K562 (cell line): ENCODE results near the gene CBFA2T3. TPM values are rescaled to one million over a fixed set of nuclear protein-coding genes. Genes with fewer than 3 reads are reported as not detected.

Experiments
- BCLAF1 ChIP-seq, 2 experiments: fragments of 450-650 bp in 1 of 2; IDR thresholded peaks; 2 replicates each; pipeline ENCODE4 v1.6.1; 2011 to 2017; ENCODE audit warnings: low read depth in 2 of 2, antibody characterized with exemption in 1 of 2, borderline replicate concordance in 1 of 2, low read length in 1 of 2, mild to moderate bottlenecking in 1 of 2, mixed read lengths in 1 of 2; ENCODE audit not compliant: control insufficient read depth in 1 of 2
- HBP1 ChIP-seq: fragments of 450-650 bp; formaldehyde crosslinking; IDR thresholded peaks from 2 replicates; pipeline ENCODE4 v1.4.0; 2022; ENCODE audit warnings: missing genetic modification characterization
- HLTF ChIP-seq: fragments of 450-650 bp; IDR thresholded peaks from 2 replicates; pipeline ENCODE4 v1.6.1; 2016
- JUND ChIP-seq, 2 experiments: IDR thresholded peaks; 2 replicates in 1 of 2; 3 replicates in 1 of 2; pipeline ENCODE4 v1.6.1; 2011; ENCODE audit warnings: borderline replicate concordance in 2 of 2, low read depth in 2 of 2, low read length in 2 of 2, improper control_type of control experiment in 1 of 2, missing biosample characterization in 1 of 2, missing genetic modification characterization in 1 of 2, missing genetic modification reagents in 1 of 2
- MCM5 ChIP-seq: fragments of 450-650 bp; IDR thresholded peaks from 2 replicates; pipeline ENCODE4 v1.6.1; 2016; ENCODE audit warnings: low read depth
- NR0B1 ChIP-seq: fragments of 450-650 bp; IDR thresholded peaks from one replicate; pipeline ENCODE4 v1.6.1; 2018; ENCODE audit warnings: mild to moderate bottlenecking, moderate library complexity; ENCODE audit not compliant: partially characterized antibody
- PHTF2 ChIP-seq: fragments of 250-450 bp; sonication (Bioruptor Pico); IDR thresholded peaks from 2 replicates; pipeline ENCODE4 v1.5.0; 2021; ENCODE audit warnings: mild to moderate bottlenecking
- PRMT5 ChIP-seq: sonication (generic); formaldehyde crosslinking; IDR thresholded peaks from 2 replicates; pipeline ENCODE4 v1.5.0; 2020; ENCODE audit warnings: missing genetic modification reagents
- TSHZ1 ChIP-seq: fragments of 250-450 bp; sonication (Bioruptor Pico); IDR thresholded peaks from 2 replicates; pipeline ENCODE4 v1.4.0; 2020; ENCODE audit warnings: mild to moderate bottlenecking, moderate library complexity
- ZNF592 ChIP-seq: fragments of 450-650 bp; IDR thresholded peaks from 2 replicates; pipeline ENCODE4 v1.6.1; 2017; ENCODE audit warnings: antibody characterized with exemption, mild to moderate bottlenecking
- polyA plus RNA-seq, 8 experiments: library from polyadenylated mRNA; depleted of rRNA in 4 of 8; stranded (reverse) in 5 of 8; unstranded in 3 of 8; fragments of >200 nt; fragmentation: Nextera tagmentation in 2 of 8; fragmentation: Illumina TruSeq in 1 of 8; extraction: Ambion mirVana in 2 of 8; extraction: Trizol in 1 of 8; gene quantifications; 2 replicates each; pipeline versions ENCODE4 v1.2.1 to v1.2.3, GENCODE V29; 2011 to 2014; ENCODE audit warnings: inconsistent platforms in 1 of 8, missing spikeins in 1 of 8
- total RNA-seq, 7 experiments: library from RNA; depleted of rRNA in 6 of 7; stranded (reverse); fragments of >200 nt in 6 of 7; fragmentation: Illumina TruSeq in 2 of 7; extraction: Trizol in 2 of 7; gene quantifications; 2 replicates each; pipeline versions ENCODE4 v1.2.1 to v1.2.3, GENCODE V29; 2011 to 2021; ENCODE audit warnings: low replicate concordance in 1 of 7

CBFA2T3 gene
- total and polyA plus RNA-seq, 9 of the 15 experiments (the other 6 are each of a cell fraction or from before 2014, with no cell fraction given) = 2.3 to 145 (median 6.7) TPM

GRCh38 chr16:89000207-89000959, 23.4 kb upstream of the CBFA2T3 start (continued):
- no peak for TF ChIP-seq NR0B1
- TF ChIP-seq MCM5 = no peak
- 0 out of 2 replicates have a peak, but pooled peaks have one; percentile 71 for TF ChIP-seq JUND (IDR thresholded peaks at IDR 0.05; ENCODE audit: borderline replicate concordance, low read depth, low read length)
- TF ChIP-seq JUND (tag; IDR thresholded peaks at IDR 0.05; ENCODE audit: borderline replicate concordance, low read depth, low read length) = no peak; the same call in 2 of the 3 replicates
- TF ChIP-seq HLTF = no peak
- no peak for TF ChIP-seq TSHZ1
- TF ChIP-seq PRMT5 (CRISPR knock-in tag) = no peak
- TF ChIP-seq BCLAF1 (IDR thresholded peaks at IDR 0.05; ENCODE audit: borderline replicate concordance in 1 of 2, control insufficient read depth in 1 of 2, low read depth in 2 of 2, low read length in 1 of 2) = no peak
- no peak for TF ChIP-seq HBP1 (CRISPR knock-in tag)
- no peak for TF ChIP-seq PHTF2
- peak; percentile 18; the same call in 1 of the 2 replicates for TF ChIP-seq ZNF592
